GM06990 (cell line): Measurements from ENCODE around the gene SNX5.

Experiments used
- DNase-seq: peaks from one replicate; pipeline ENCODE4 v3.0.0-alpha.2; 2011; ENCODE audit not compliant: insufficient read length; ENCODE audit errors: extremely low read depth
- H3K27me3 ChIP-seq: replicated peaks from 2 replicates; pipeline ENCODE4 v1.6.0; 2011; ENCODE audit warnings: low read length; ENCODE audit not compliant: control insufficient read depth, insufficient read depth
- H3K36me3 ChIP-seq: 2 replicates; pipeline ENCODE4 v1.5.1; 2011; ENCODE audit warnings: low read length; ENCODE audit not compliant: control insufficient read depth, insufficient read depth
- H3K4me3 ChIP-seq: replicated peaks from 2 replicates; pipeline ENCODE4 v1.5.1; 2011; ENCODE audit warnings: low read depth, mild to moderate bottlenecking, control low read depth, low read length
- TF ChIP-seq, protein P1 (sequence below): IDR thresholded peaks from 2 replicates; pipeline ENCODE4 v1.5.1; 2011; ENCODE audit warnings: low read length, control low read depth, mild to moderate bottlenecking, inconsistent platforms; ENCODE audit not compliant: insufficient read depth, poor library complexity, severe bottlenecking

Gene SNX5

GRCh38 chr20:17940224-17940971 lies 28.2 kb downstream of the SNX5 start:
- Histone ChIP-seq H3K36me3 (peaks cover 19% of the 10 kb centered on the region), H3K27me3 (no peaks in the 10 kb centered on the region), H3K4me3 (no peak overlapping the region)
- TF ChIP-seq, protein P1, sequence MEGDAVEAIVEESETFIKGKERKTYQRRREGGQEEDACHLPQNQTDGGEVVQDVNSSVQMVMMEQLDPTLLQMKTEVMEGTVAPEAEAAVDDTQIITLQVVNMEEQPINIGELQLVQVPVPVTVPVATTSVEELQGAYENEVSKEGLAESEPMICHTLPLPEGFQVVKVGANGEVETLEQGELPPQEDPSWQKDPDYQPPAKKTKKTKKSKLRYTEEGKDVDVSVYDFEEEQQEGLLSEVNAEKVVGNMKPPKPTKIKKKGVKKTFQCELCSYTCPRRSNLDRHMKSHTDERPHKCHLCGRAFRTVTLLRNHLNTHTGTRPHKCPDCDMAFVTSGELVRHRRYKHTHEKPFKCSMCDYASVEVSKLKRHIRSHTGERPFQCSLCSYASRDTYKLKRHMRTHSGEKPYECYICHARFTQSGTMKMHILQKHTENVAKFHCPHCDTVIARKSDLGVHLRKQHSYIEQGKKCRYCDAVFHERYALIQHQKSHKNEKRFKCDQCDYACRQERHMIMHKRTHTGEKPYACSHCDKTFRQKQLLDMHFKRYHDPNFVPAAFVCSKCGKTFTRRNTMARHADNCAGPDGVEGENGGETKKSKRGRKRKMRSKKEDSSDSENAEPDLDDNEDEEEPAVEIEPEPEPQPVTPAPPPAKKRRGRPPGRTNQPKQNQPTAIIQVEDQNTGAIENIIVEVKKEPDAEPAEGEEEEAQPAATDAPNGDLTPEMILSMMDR: no peak
- no peak for DNase-seq

DNA sequence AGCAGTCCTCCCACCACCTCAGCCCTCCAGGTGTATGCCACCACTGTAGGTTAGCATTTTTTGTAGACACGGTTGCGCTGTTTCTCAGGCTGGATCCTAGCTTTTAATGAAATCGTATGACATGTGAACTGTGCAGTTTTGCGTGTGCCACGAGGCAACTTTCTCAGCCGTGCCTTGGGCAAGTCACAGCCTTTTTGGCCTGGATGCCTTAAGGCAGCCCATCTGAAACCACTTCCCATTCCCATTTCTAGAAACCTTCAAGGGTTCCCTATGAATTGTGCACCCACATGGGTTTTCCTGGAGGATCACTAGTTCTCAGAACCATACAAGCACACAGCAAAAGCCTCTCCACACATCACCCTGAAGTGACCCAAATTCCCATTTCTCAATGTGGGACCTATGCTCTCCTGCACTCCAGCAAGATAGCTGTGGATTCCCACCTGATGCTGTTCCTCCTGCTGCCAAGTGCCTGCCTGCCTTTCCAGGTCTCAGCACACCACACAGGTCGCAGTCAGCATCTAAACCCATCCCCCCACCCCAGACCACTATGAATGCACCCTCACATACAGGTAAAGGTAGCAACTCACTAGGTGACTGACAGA lies 28.9 kb downstream of the SNX5 start:
- no peak for DNase-seq
- Histone ChIP-seq H3K4me3 (no peak overlapping the region), H3K27me3 (no peaks in the 10 kb centered on the region), H3K36me3 (peaks cover 16% of the 10 kb centered on the region)
- TF ChIP-seq, protein P1: no peak

DNA sequence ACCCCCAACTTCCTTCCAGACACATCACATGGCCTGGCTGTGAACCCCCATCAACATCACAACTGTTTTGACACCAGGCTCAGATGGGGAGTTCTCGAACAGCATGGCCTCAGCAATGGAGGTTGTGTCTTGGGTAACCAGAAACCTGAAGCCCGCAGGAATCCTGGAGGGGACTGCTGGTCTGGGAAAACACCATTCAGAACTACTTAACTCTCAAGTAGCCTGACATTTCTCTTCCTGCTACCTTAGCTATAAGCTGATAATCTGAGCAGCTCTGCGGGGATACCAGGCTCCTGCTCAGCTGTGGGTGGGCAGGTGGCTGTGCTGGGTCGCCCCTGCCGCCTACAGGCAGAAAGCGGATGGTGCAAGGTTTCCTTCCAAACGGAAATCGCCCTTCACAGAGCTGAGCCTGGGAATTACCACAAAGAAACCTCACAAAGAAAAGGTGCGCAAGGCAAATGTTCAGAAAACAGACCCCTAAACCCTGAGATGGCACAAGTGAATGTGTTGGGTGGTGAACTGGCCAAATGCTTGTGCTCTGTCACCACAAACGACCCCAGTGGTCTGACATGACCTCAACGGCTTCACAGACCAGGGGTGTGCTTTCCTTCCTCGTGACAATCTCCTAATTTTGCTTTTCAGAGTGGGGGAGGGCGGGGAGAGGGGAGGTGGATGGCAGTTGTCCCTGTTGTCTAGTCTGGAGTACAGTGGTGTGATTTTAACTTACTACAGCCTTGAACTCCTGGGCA lies 29.5 kb downstream of the SNX5 start:
- H3K36me3 ChIP-seq: peaks cover 16% of the 10 kb centered on the region
- H3K4me3 ChIP-seq: no peak overlapping the region
- TF ChIP-seq, protein P1: peak; percentile 98
- H3K27me3 ChIP-seq: no peaks in the 10 kb centered on the region
- peak; percentile 69 for DNase-seq

GRCh38 chr20:17936761-17937732 lies 31.5 kb downstream of the SNX5 start:
- DNase-seq: no peak
- Histone ChIP-seq H3K27me3 (no peaks in the 10 kb centered on the region), H3K36me3 (peaks cover 11% of the 10 kb centered on the region), H3K4me3 (no peak overlapping the region)
- TF ChIP-seq, protein P1: no peak

GRCh38 chr20:17936286-17936760 lies 32.3 kb downstream of the SNX5 start:
- DNase-seq: no peak
- Histone ChIP-seq H3K4me3 (no peak overlapping the region), H3K27me3 (no peaks in the 10 kb centered on the region), H3K36me3 (peaks cover 7% of the 10 kb centered on the region)
- TF ChIP-seq, protein P1: no peak
